Mesenchymal stem cell (in vitro differentiated cells and primary cell): ENCODE results near the gene FARS2.

ENCODE experiments used
- DNase-seq: peaks from one replicate; pipeline ENCODE4 v3.0.0-alpha.2; 2013
- H2AFZ ChIP-seq: one replicate; pipeline ENCODE4 v1.6.1; 2013; ENCODE audit warnings: low read depth, mild to moderate bottlenecking, control low read depth, inconsistent platforms, low read length, moderate library complexity
- H2AK5ac ChIP-seq: 2 replicates; pipeline ENCODE4 v1.6.1; 2013; ENCODE audit warnings: low read length, moderate library complexity, mild to moderate bottlenecking, inconsistent platforms; ENCODE audit not compliant: severe bottlenecking
- H2BK120ac ChIP-seq: one replicate; pipeline ENCODE4 v1.6.1; 2013; ENCODE audit warnings: low read depth, mild to moderate bottlenecking, inconsistent platforms, low read length, moderate library complexity
- H2BK12ac ChIP-seq, 2 experiments: one replicate each; pipeline ENCODE4 v1.6.1; 2013; ENCODE audit warnings: inconsistent platforms in 2 of 2, low read length in 2 of 2, mild to moderate bottlenecking in 2 of 2, moderate library complexity in 2 of 2, control low read depth in 1 of 2
- H2BK15ac ChIP-seq: one replicate; pipeline ENCODE4 v1.6.1; 2013; ENCODE audit warnings: mild to moderate bottlenecking, low read depth, inconsistent platforms; ENCODE audit not compliant: poor library complexity, severe bottlenecking
- H2BK5ac ChIP-seq: 2 replicates; pipeline ENCODE4 v1.6.1; 2013; ENCODE audit warnings: low read depth, mild to moderate bottlenecking, low read length, control low read depth, inconsistent platforms; ENCODE audit not compliant: poor library complexity, severe bottlenecking
- H3K14ac ChIP-seq, 2 experiments: one replicate each; pipeline ENCODE4 v1.6.1; 2013; ENCODE audit warnings: inconsistent platforms in 2 of 2, low read length in 2 of 2, control low read depth in 1 of 2, mild to moderate bottlenecking in 1 of 2, moderate library complexity in 1 of 2
- H3K18ac ChIP-seq, 2 experiments: one replicate each; pipeline ENCODE4 v1.6.1; 2013; ENCODE audit warnings: inconsistent platforms in 2 of 2, low read length in 2 of 2, control low read depth in 1 of 2, low read depth in 1 of 2, mild to moderate bottlenecking in 1 of 2
- H3K23ac ChIP-seq, 2 experiments: one replicate each; pipeline ENCODE4 v1.6.1; 2013; ENCODE audit warnings: inconsistent platforms in 2 of 2, low read length in 2 of 2, mild to moderate bottlenecking in 2 of 2, moderate library complexity in 2 of 2, control low read depth in 1 of 2
- H3K27ac ChIP-seq: 2 replicates; pipeline ENCODE4 v1.5.1; 2013; ENCODE audit warnings: mild to moderate bottlenecking, moderate library complexity, low read length, control low read depth, inconsistent platforms; ENCODE audit not compliant: poor library complexity, severe bottlenecking
- H3K27me3 ChIP-seq, 2 experiments: 2 replicates each; pipeline versions ENCODE4 v1.6.1 to v1.7.0; 2013; ENCODE audit warnings: low read length in 2 of 2, mild to moderate bottlenecking in 2 of 2, moderate library complexity in 2 of 2, control low read depth in 1 of 2, inconsistent platforms in 1 of 2; ENCODE audit not compliant: control insufficient read depth in 1 of 2, insufficient read depth in 1 of 2
- H3K36me3 ChIP-seq, 2 experiments: 2 replicates each; pipeline versions ENCODE4 v1.6.1 to v1.7.0; 2013; ENCODE audit warnings: low read length in 2 of 2, control low read depth in 1 of 2, inconsistent platforms in 1 of 2, low read depth in 1 of 2, mild to moderate bottlenecking in 1 of 2; ENCODE audit not compliant: insufficient read depth in 2 of 2, control insufficient read depth in 1 of 2
- H3K4ac ChIP-seq, 2 experiments: one replicate each; pipeline ENCODE4 v1.6.1; 2013; ENCODE audit warnings: inconsistent platforms in 2 of 2, low read length in 2 of 2, mild to moderate bottlenecking in 2 of 2, moderate library complexity in 2 of 2, control low read depth in 1 of 2, low read depth in 1 of 2
- H3K4me1 ChIP-seq: 2 replicates; pipeline ENCODE4 v1.6.1; 2013; ENCODE audit warnings: low read depth, low read length, control low read depth; ENCODE audit not compliant: control insufficient read depth, insufficient read depth
- H3K4me2 ChIP-seq: 2 replicates; pipeline ENCODE4 v1.6.1; 2013; ENCODE audit warnings: low read length, mild to moderate bottlenecking, inconsistent platforms; ENCODE audit not compliant: poor library complexity, severe bottlenecking
- H3K4me3 ChIP-seq, 2 experiments: 2 replicates each; pipeline versions ENCODE4 v1.5.1 to v1.7.0; 2013; ENCODE audit warnings: low read length in 2 of 2, mild to moderate bottlenecking in 2 of 2, control low read depth in 1 of 2, low read depth in 1 of 2; ENCODE audit not compliant: insufficient read depth in 1 of 2
- H3K79me1 ChIP-seq: replicated peaks from 2 replicates; pipeline ENCODE4 v1.6.1; 2013; ENCODE audit warnings: mild to moderate bottlenecking, control low read depth, low read length, inconsistent platforms; ENCODE audit not compliant: poor library complexity, severe bottlenecking
- H3K9ac ChIP-seq: 2 replicates; pipeline ENCODE4 v1.7.0; 2013; ENCODE audit warnings: mild to moderate bottlenecking, low read length, moderate library complexity
- H3K9me3 ChIP-seq: 2 replicates; pipeline ENCODE4 v1.7.0; 2013; ENCODE audit warnings: mild to moderate bottlenecking, low read length; ENCODE audit not compliant: control insufficient read depth
- H4K8ac ChIP-seq: one replicate; pipeline ENCODE4 v1.6.1; 2013; ENCODE audit warnings: inconsistent platforms, mild to moderate bottlenecking, low read length, moderate library complexity
- H4K91ac ChIP-seq: one replicate; pipeline ENCODE4 v1.6.1; 2013; ENCODE audit warnings: mild to moderate bottlenecking, low read length, inconsistent platforms
- WGBS: methylation state at CpG from one replicate; pipeline ENCODE4 v1.1.7; 2013; ENCODE audit warnings: mixed read lengths; 5-methylcytosine and 5-hydroxymethylcytosine counted together

Gene FARS2

GRCh38 chr6:5638666-5639065 is 377.4 kb downstream of the FARS2 start:
- Histone ChIP-seq H4K91ac (no peak overlapping the region), H2AK5ac (no peak overlapping the region), H3K4me3 (no peak overlapping the region), H2BK12ac (peak overlapping the region in 1 of 2 experiments; percentile 9), H3K27ac (no peak overlapping the region), H2BK5ac (no peak overlapping the region), H3K9ac (no peak overlapping the region), H2BK15ac (no peak overlapping the region), H3K4me2 (no peak overlapping the region), H2BK120ac (no peak overlapping the region), H3K14ac (no peak overlapping the region), H3K18ac (no peak overlapping the region), H3K36me3 (no peaks in the 10 kb centered on the region), H4K8ac (peak overlapping the region; percentile 13), H3K9me3 (peaks cover 11% of the 10 kb centered on the region), H3K27me3 (no peaks in the 10 kb centered on the region), H3K4me1 (no peaks in the 10 kb centered on the region), H3K4ac (no peak overlapping the region), H3K23ac (no peak overlapping the region), H3K79me1 (peaks cover 1% of the 10 kb centered on the region), H2AFZ (no peak overlapping the region)
- DNase-seq: no peak
- 92% methylated on average over 7 of the region's 8 CpGs for WGBS

DNA sequence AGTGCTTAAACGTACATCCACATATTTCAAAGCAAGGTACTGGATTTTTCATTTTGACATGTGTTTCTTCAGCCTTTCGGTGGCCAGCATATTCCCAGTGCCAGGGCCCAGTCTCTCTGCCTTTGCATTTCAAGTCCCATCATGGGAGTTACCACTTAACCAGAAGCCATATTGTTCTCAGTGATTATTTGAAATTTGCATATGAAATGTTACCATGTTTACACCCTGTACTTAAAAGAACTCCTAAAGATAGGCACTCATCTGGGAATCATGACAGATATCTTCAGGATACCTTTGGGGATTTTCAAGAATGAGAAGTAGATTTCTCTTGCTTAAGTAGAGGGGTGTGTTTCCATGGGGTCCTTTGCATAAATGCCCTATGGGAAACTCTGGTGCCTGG is 377.9 kb downstream of the FARS2 start:
- Histone ChIP-seq H2BK15ac (no peak overlapping the region), H3K23ac (no peak overlapping the region), H3K36me3 (no peaks in the 10 kb centered on the region), H2AFZ (no peak overlapping the region), H3K4ac (no peak overlapping the region), H2BK5ac (no peak overlapping the region), H3K4me3 (no peak overlapping the region), H4K91ac (no peak overlapping the region), H2BK12ac (no peak overlapping the region), H3K18ac (no peak overlapping the region), H4K8ac (no peak overlapping the region), H2BK120ac (no peak overlapping the region), H3K79me1 (peaks cover 1% of the 10 kb centered on the region), H3K4me1 (no peaks in the 10 kb centered on the region), H2AK5ac (no peak overlapping the region), H3K9me3 (peaks cover 11% of the 10 kb centered on the region), H3K9ac (no peak overlapping the region), H3K14ac (no peak overlapping the region), H3K27me3 (no peaks in the 10 kb centered on the region), H3K27ac (no peak overlapping the region), H3K4me2 (no peak overlapping the region)
- DNase-seq: no peak
- 100% methylated on average over 1 of the region's 2 CpGs for WGBS

DNA sequence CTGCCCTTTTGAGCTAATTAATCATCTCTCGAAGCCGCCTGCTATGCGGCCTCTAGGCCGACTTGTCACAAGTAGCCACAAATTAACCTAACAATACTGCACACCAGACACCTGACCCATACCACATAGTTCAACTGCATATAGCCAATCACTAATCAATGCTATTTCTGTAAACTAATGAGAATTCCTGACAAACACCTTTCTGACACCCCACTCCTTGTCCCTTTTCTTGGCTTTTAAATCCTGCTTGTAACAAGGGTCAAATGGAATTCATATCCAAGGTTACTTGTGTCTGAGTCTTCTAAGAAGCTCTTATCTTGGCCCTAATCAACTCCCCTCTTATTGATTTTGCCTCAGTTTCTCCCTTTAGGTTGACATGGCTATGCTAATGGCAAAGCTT is 379.3 kb downstream of the FARS2 start:
- Histone ChIP-seq H3K4me3 (no peak overlapping the region), H2BK15ac (no peak overlapping the region), H3K9ac (no peak overlapping the region), H3K36me3 (no peaks in the 10 kb centered on the region), H2BK120ac (no peak overlapping the region), H2BK5ac (no peak overlapping the region), H2AFZ (no peak overlapping the region), H3K9me3 (peaks cover 11% of the 10 kb centered on the region), H3K14ac (no peak overlapping the region), H3K79me1 (peaks cover 1% of the 10 kb centered on the region), H3K27ac (no peak overlapping the region), H3K27me3 (no peaks in the 10 kb centered on the region), H3K23ac (no peak overlapping the region), H3K18ac (no peak overlapping the region), H4K8ac (no peak overlapping the region), H3K4me2 (no peak overlapping the region), H3K4me1 (no peaks in the 10 kb centered on the region), H3K4ac (no peak overlapping the region), H4K91ac (no peak overlapping the region), H2AK5ac (no peak overlapping the region), H2BK12ac (no peak overlapping the region)
- WGBS: 100% methylated on average over 4 of the region's 4 CpGs
- DNase-seq: no peak

DNA sequence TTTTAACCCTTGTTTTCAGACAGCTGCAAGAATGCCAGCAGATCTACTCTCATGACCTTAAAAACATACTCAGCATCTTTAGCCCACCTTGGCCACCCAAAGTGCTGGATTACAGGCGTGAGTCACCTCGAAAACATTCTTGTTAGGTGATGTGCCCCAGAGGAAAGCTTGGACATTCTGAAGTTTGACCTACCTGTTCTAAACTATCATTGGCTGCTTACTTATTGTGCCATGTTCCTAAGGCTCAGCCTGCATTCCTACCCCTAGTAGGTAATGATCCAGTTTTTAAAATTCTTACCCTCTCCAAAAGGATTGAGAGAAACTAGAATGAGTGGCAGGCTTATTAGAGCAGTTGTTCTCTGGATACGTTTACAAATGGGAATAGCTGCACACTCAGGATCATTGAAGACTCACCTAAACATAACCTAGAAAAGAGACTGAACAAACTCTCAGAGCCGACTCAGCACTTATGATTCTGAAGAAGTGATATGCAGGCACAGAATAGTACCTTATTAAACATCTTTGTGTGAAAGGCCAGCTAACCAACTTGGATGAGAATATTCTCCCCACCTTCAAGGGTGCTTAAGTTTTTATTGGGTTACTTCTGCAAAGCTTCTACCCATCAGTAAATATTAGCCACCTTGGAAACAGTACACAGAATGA is 383.3 kb downstream of the FARS2 start:
- no peak overlapping the region for H3K4ac ChIP-seq
- H3K9ac ChIP-seq: no peak overlapping the region

More for the DNA sequence above, 383.3 kb downstream of the FARS2 start:
- WGBS: 98% methylated on average over 4 of the region's 4 CpGs
- Histone ChIP-seq H2BK5ac (no peak overlapping the region), H3K14ac (no peak overlapping the region), H3K27ac (no peak overlapping the region), H3K27me3 (no peaks in the 10 kb centered on the region), H2BK120ac (no peak overlapping the region), H3K4me2 (no peak overlapping the region), H3K18ac (no peak overlapping the region), H2AFZ (no peak overlapping the region), H3K36me3 (no peaks in the 10 kb centered on the region), H2AK5ac (no peak overlapping the region), H3K9me3 (peaks cover 11% of the 10 kb centered on the region), H4K8ac (no peak overlapping the region), H2BK15ac (no peak overlapping the region), H3K4me3 (no peak overlapping the region), H3K23ac (no peak overlapping the region), H2BK12ac (no peak overlapping the region), H4K91ac (no peak overlapping the region), H3K79me1 (peaks cover 1% of the 10 kb centered on the region), H3K4me1 (no peaks in the 10 kb centered on the region)
- no peak for DNase-seq
